ENCODE results near the gene GRB2. TPM values are rescaled to one million over a fixed set of nuclear protein-coding genes. Genes with fewer than 3 reads are reported as not detected.
"Not testable (repeated sequence)": the region's sequence is repeated elsewhere in the genome, so short reads cannot be mapped to it uniquely, and the experiment has no call there.

The GRB2 gene
- total RNA-seq, 4 donors from 2014 or later: 51.5 to 127 (median 78.1) TPM

GRCh38 chr17:75371339-75371738 lies 34.1 kb downstream of the GRB2 start:
- no peak overlapping the region for H3K4me3 ChIP-seq
- intact Hi-C loops (cut with DNase I; ENCODE audit: low total_unique reads): no loop called here
- no peak for DNase-seq
- H3K36me3 ChIP-seq: no peaks in the 10 kb centered on the region
- no peak for TF ChIP-seq CTCF (IDR thresholded peaks at IDR 0.05)
- TF ChIP-seq POLR2A (IDR thresholded peaks at IDR 0.05): no peak
- H3K4me1 ChIP-seq: no peaks in the 10 kb centered on the region
- H3K27ac ChIP-seq: no peak overlapping the region
- no peaks in the 10 kb centered on the region for H3K9me3 ChIP-seq
- no peaks in the 10 kb centered on the region for H3K27me3 ChIP-seq

GRCh38 chr17:75370286-75370915 lies 35.1 kb downstream of the GRB2 start:
- Histone ChIP-seq H3K9me3 (no peaks in the 10 kb centered on the region), H3K36me3 (no peaks in the 10 kb centered on the region), H3K27ac (no peak overlapping the region), H3K4me1 (no peaks in the 10 kb centered on the region), H3K4me3 (no peak overlapping the region), H3K27me3 (no peaks in the 10 kb centered on the region)
- TF ChIP-seq POLR2A (IDR thresholded peaks at IDR 0.05) (no peak), CTCF (IDR thresholded peaks at IDR 0.05) (no peak)
- intact Hi-C loops (cut with DNase I; ENCODE audit: low total_unique reads): no loop called here
- no peak for DNase-seq

GRCh38 chr17:75367838-75368789 lies 37.4 kb downstream of the GRB2 start:
- H3K4me3 ChIP-seq; H3K36me3 ChIP-seq; H3K4me1 ChIP-seq; intact Hi-C loops (cut with DNase I; ENCODE audit: low total_unique reads); H3K27ac ChIP-seq; DNase-seq; H3K27me3 ChIP-seq; H3K9me3 ChIP-seq: not testable (repeated sequence)

- TF ChIP-seq CTCF (IDR thresholded peaks at IDR 0.05) (no peak), POLR2A (IDR thresholded peaks at IDR 0.05) (no peak)
- H3K4me1 ChIP-seq: peaks cover 0 to 8% of the 10 kb centered on the region in 2 donors
Observed at GRCh38 chr17:75367312-75367711, 38.2 kb downstream of the GRB2 start.

GRCh38 chr17:75366432-75366831 lies 39.0 kb downstream of the GRB2 start:
- Histone ChIP-seq H3K36me3 (no peaks in the 10 kb centered on the region), H3K9me3 (no peaks in the 10 kb centered on the region), H3K27me3 (no peaks in the 10 kb centered on the region), H3K4me1 (peaks cover 0 to 8% of the 10 kb centered on the region in 2 donors), H3K4me3 (no peak overlapping the region), H3K27ac (no peak overlapping the region)
- intact Hi-C loops (cut with DNase I; ENCODE audit: low total_unique reads): no loop called here
- TF ChIP-seq CTCF (IDR thresholded peaks at IDR 0.05): no peak
- no peak for TF ChIP-seq POLR2A (IDR thresholded peaks at IDR 0.05)
- no peak for DNase-seq

More at GRCh38 chr17:75367312-75367711, 38.2 kb downstream of the GRB2 start:
- H3K36me3 ChIP-seq: no peaks in the 10 kb centered on the region
- DNase-seq: no peak
- no peaks in the 10 kb centered on the region for H3K27me3 ChIP-seq
- intact Hi-C loops (cut with DNase I; ENCODE audit: low total_unique reads): no loop called here
- H3K4me3 ChIP-seq: no peak overlapping the region
- no peaks in the 10 kb centered on the region for H3K9me3 ChIP-seq
- H3K27ac ChIP-seq: no peak overlapping the region
